Renal cortical epithelial cell (primary cell): ENCODE data around the gene LTBP2. TPM values are rescaled to one million over a fixed set of nuclear protein-coding genes. Genes with fewer than 3 reads are reported as not detected.
"Not testable (repeated sequence)": the region's sequence is repeated elsewhere in the genome, so short reads cannot be mapped to it uniquely, and the experiment has no call there.

ENCODE experiments used
- DNase-seq: peaks from one replicate; pipeline ENCODE4 v3.0.0-alpha.2; 2011; ENCODE audit warnings: low read depth
- total RNA-seq: library from RNA; depleted of rRNA; stranded (reverse); fragments of >200 nt; gene quantifications from 2 replicates; pipeline ENCODE4 v1.2.3, GENCODE V29; 2014

LTBP2 gene
- total RNA-seq, 1 donor from 2014 or later = 42.4 TPM

GRCh38 chr14:74551431-74552371, 60.3 kb downstream of the LTBP2 start:
- no peak for DNase-seq

GRCh38 chr14:74551001-74551400, 61.0 kb downstream of the LTBP2 start:
- DNase-seq = no peak

- no peak for DNase-seq
Observed at GRCh38 chr14:74550071-74550470, 62.0 kb downstream of the LTBP2 start.

GRCh38 chr14:74549588-74549987, 62.4 kb downstream of the LTBP2 start:
- DNase-seq = peak; percentile 28

- no peak for DNase-seq
Observed at GRCh38 chr14:74548881-74549280, 63.2 kb downstream of the LTBP2 start.

- DNase-seq = no peak
Observed at GRCh38 chr14:74547331-74547927, 64.6 kb downstream of the LTBP2 start.

- no peak for DNase-seq
Observed at GRCh38 chr14:74546416-74546815, 65.6 kb downstream of the LTBP2 start.

GRCh38 chr14:74545386-74545785, 66.7 kb downstream of the LTBP2 start:
- no peak for DNase-seq

- DNase-seq = no peak
Observed at GRCh38 chr14:74543771-74544438, 68.1 kb downstream of the LTBP2 start.

GRCh38 chr14:74542056-74542685, 69.9 kb downstream of the LTBP2 start:
- DNase-seq = no peak

- DNase-seq = no peak
Observed at GRCh38 chr14:74541225-74541624, 70.8 kb downstream of the LTBP2 start.

GRCh38 chr14:74539503-74539902, 72.5 kb downstream of the LTBP2 start:
- no peak for DNase-seq

- DNase-seq = no peak
Observed at GRCh38 chr14:74538411-74539391, 73.3 kb downstream of the LTBP2 start.

GRCh38 chr14:74536336-74536735, 75.7 kb downstream of the LTBP2 start:
- DNase-seq = not testable (repeated sequence)

- DNase-seq = no peak
Observed at GRCh38 chr14:74535756-74536325, 76.2 kb downstream of the LTBP2 start.

- no peak for DNase-seq
Observed at GRCh38 chr14:74533576-74533975, 78.5 kb downstream of the LTBP2 start.

GRCh38 chr14:74532246-74532645, 79.8 kb downstream of the LTBP2 start:
- no peak for DNase-seq

GRCh38 chr14:74531467-74531866, 80.6 kb downstream of the LTBP2 start:
- peak; percentile 47 for DNase-seq

- no peak for DNase-seq
Observed at GRCh38 chr14:74531006-74531405, 81.0 kb downstream of the LTBP2 start.

GRCh38 chr14:74528886-74529285, 83.2 kb downstream of the LTBP2 start:
- DNase-seq = no peak

- no peak for DNase-seq
Observed at GRCh38 chr14:74528406-74528805, 83.6 kb downstream of the LTBP2 start.
